Bronchial epithelial cell (primary cell): Measurements from ENCODE around the gene PRSS36. TPM values are rescaled to one million over a fixed set of nuclear protein-coding genes. Genes with fewer than 3 reads are reported as not detected.

Experiments used
- DNase-seq: peaks from one replicate; pipeline ENCODE4 v3.0.0-alpha.2; 2010; ENCODE audit warnings: low read depth
- FAIRE-seq: peaks from 2 replicates; lab custom pipeline; 2011; peaks lifted over from hg19 to GRCh38; lab: Jason Lieb, UNC
- H3K27me3 ChIP-seq: 2 replicates; pipeline ENCODE4 v1.5.1; 2011; ENCODE audit warnings: low read length; ENCODE audit not compliant: control insufficient read depth, insufficient read depth
- H3K36me3 ChIP-seq: 2 replicates; pipeline ENCODE4 v1.5.1; 2011; ENCODE audit warnings: low read length; ENCODE audit not compliant: control insufficient read depth, insufficient read depth
- H3K4me3 ChIP-seq: 2 replicates; pipeline ENCODE4 v1.5.1; 2011; ENCODE audit warnings: mild to moderate bottlenecking, low read depth, low read length, control low read depth
- total RNA-seq: library from RNA; depleted of rRNA; stranded (reverse); fragments of >200 nt; gene quantifications from 2 replicates; pipeline ENCODE4 v1.2.1, GENCODE V29; 2014
- TF ChIP-seq, protein P1 (sequence below): IDR thresholded peaks from 2 replicates; pipeline ENCODE4 v1.5.1; 2011; ENCODE audit warnings: mild to moderate bottlenecking, moderate library complexity, low read length, control low read depth, inconsistent platforms; ENCODE audit not compliant: insufficient read depth, severe bottlenecking

The PRSS36 gene
- total RNA-seq, 1 donor from 2014 or later: 0.26 TPM

GRCh38 chr16:31109622-31110021 lies 40.2 kb downstream of the PRSS36 start:
- no peak overlapping the region for H3K4me3 ChIP-seq
- TF ChIP-seq, protein P1, sequence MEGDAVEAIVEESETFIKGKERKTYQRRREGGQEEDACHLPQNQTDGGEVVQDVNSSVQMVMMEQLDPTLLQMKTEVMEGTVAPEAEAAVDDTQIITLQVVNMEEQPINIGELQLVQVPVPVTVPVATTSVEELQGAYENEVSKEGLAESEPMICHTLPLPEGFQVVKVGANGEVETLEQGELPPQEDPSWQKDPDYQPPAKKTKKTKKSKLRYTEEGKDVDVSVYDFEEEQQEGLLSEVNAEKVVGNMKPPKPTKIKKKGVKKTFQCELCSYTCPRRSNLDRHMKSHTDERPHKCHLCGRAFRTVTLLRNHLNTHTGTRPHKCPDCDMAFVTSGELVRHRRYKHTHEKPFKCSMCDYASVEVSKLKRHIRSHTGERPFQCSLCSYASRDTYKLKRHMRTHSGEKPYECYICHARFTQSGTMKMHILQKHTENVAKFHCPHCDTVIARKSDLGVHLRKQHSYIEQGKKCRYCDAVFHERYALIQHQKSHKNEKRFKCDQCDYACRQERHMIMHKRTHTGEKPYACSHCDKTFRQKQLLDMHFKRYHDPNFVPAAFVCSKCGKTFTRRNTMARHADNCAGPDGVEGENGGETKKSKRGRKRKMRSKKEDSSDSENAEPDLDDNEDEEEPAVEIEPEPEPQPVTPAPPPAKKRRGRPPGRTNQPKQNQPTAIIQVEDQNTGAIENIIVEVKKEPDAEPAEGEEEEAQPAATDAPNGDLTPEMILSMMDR: no peak
- peaks cover 16% of the 10 kb centered on the region for H3K36me3 ChIP-seq
- FAIRE-seq (no peak), DNase-seq (no peak)
- no peaks in the 10 kb centered on the region for H3K27me3 ChIP-seq

DNA sequence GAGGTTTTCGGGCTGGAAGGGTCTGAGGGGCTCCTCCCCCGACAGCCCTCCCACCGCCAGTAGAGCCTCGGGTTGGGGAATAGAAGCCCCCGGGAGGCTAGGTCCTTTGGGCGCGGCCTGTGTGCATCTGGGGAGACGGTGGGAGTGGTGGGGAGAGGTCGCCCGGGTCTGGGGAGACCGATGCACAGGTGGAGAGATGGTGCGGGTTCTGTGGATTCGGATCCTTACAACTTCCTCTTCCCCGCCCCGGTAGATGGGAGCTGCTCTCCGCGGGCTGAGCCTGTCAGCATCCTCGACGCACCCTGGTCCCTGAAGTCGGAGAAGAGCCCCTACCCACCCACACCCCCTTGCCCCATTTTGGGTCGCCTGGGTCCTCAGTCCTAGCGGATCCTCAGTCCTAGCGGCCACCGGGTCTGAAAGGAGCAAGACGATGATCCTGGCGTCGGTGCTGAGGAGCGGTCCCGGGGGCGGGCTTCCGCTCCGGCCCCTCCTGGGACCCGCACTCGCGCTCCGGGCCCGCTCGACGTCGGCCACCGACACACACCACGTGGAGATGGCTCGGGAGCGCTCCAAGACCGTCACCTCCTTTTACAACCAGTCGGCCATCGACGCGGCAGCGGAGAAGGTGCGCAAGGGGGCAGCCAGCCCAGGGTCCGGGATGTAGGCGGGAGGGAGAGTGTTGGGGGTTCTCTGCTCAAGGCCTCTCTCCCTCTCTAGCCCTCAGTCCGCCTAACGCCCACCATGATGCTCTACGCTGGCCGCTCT lies 40.9 kb downstream of the PRSS36 start:
- H3K4me3 ChIP-seq: peak overlapping the region; percentile 96
- DNase-seq: no peak
- FAIRE-seq: no peak
- TF ChIP-seq, protein P1: no peak
- peaks cover 16% of the 10 kb centered on the region for H3K36me3 ChIP-seq
- no peaks in the 10 kb centered on the region for H3K27me3 ChIP-seq

DNA sequence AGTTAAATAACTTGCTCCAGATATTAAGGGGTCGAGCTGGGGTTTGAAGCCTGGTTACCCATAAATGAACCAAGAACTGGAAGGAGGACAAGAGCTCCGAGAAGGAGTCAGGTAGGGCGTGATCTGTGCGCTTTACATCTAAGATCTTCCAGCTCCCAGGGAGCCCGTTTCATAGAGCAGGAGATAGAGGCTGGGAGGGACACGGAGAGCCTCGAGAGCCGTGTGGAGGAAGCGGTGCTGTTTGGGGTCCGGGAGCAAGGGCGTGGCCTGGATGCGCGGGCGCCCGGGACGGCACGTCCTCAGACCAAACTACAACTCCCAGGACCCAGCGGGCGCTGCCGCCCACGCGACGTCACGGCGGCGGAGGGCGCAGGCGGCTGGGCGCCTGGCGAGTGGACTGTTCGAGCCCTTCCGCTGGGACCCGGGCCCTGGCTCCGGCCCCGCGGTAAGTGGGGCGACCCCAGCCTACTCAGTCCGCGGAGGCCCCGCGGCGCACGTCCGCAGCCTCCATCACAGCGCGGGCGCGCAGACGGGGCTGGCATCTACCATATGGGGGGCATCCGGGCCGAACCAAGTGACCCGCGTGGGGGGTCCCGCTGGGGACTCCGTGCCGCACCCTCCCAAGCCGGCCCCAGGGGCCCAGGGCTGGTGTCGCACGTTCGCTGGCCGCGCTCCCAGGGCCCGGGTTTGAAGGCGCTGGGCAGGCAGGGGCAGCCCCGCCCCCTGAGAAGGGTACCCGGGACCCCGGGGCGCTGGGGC lies 41.7 kb downstream of the PRSS36 start, which contains the start of gene BCKDK:
Gene BCKDK (plus strand): TSS at position 352 of the 759 bp plus-strand sequence. CDS start 838 bp downstream, outside the sequence.
- peaks cover 16% of the 10 kb centered on the region for H3K36me3 ChIP-seq
- no peaks in the 10 kb centered on the region for H3K27me3 ChIP-seq
- DNase-seq: no peak
- FAIRE-seq: no peak
- H3K4me3 ChIP-seq: peak within 1 kb of the TSS; percentile 96
- TF ChIP-seq, protein P1: no peak

DNA sequence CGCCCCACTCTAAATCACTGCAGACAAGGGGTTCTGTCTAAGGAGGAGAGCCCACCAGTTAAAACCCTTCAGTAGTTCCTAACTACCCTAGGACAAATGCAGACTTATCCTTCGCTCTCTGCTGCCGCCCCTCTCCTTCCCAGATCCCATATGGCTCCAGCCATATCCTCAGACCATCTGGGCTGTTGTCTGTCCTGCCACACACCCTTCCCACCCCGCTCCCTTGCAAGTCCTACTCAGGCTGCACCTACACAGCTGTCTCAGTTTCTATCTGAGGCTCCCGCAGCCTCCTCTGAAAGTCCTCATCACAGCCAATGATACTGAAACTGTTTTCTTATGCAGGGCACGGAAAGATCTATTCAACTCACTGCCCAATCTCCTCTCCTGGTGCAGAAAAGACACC lies 42.4 kb downstream of the PRSS36 start:
- H3K4me3 ChIP-seq: no peak overlapping the region
- FAIRE-seq (no peak), DNase-seq (no peak)
- H3K27me3 ChIP-seq: no peaks in the 10 kb centered on the region
- peaks cover 16% of the 10 kb centered on the region for H3K36me3 ChIP-seq
- TF ChIP-seq, protein P1: no peak

GRCh38 chr16:31106509-31107464 lies 43.1 kb downstream of the PRSS36 start:
- H3K27me3 ChIP-seq: no peaks in the 10 kb centered on the region
- H3K4me3 ChIP-seq: no peak overlapping the region
- no peak for FAIRE-seq
- TF ChIP-seq, protein P1: no peak
- H3K36me3 ChIP-seq: peaks cover 16% of the 10 kb centered on the region
- DNase-seq: no peak
